Activated T-cell treated with anti-CD3 and anti-CD28 coated beads for 1 hour (primary cell): ENCODE data around the gene TSPAN15.
"Not testable (repeated sequence)": the region's sequence is repeated elsewhere in the genome, so short reads cannot be mapped to it uniquely, and the experiment has no call there.

Experiments used
- DNase-seq: peaks from one replicate; pipeline ENCODE4 v3.0.0-alpha.2; 2020; ENCODE audit warnings: low read depth

The TSPAN15 gene

GRCh38 chr10:69503001-69503895 lies 52.0 kb downstream of the TSPAN15 start:
- DNase-seq: no peak

- DNase-seq: no peak
Observed at GRCh38 chr10:69503896-69504265, 52.6 kb downstream of the TSPAN15 start.

- DNase-seq: no peak
Observed at GRCh38 chr10:69504576-69505250, 53.4 kb downstream of the TSPAN15 start.

GRCh38 chr10:69505636-69506318 lies 54.5 kb downstream of the TSPAN15 start:
- no peak for DNase-seq

GRCh38 chr10:69506487-69506833 lies 55.2 kb downstream of the TSPAN15 start:
- no peak for DNase-seq

GRCh38 chr10:69506834-69507713 lies 55.8 kb downstream of the TSPAN15 start:
- DNase-seq: no peak

GRCh38 chr10:69508738-69509340 lies 57.6 kb downstream of the TSPAN15 start:
- DNase-seq: no peak

- DNase-seq: no peak
Observed at GRCh38 chr10:69512901-69513300, 61.6 kb downstream of the TSPAN15 start.

- no peak for DNase-seq
Observed at GRCh38 chr10:69513617-69514016, 62.4 kb downstream of the TSPAN15 start.

GRCh38 chr10:69515699-69516259 lies 64.5 kb downstream of the TSPAN15 start:
- DNase-seq: peak; percentile 70

- no peak for DNase-seq
Observed at GRCh38 chr10:69516316-69516715, 65.1 kb downstream of the TSPAN15 start.

- no peak for DNase-seq
Observed at GRCh38 chr10:69516796-69517195, 65.5 kb downstream of the TSPAN15 start.

GRCh38 chr10:69517271-69517848 lies 66.1 kb downstream of the TSPAN15 start:
- DNase-seq: no peak

- DNase-seq: no peak
Observed at GRCh38 chr10:69527961-69528360, 76.7 kb downstream of the TSPAN15 start.

- no peak for DNase-seq
Observed at GRCh38 chr10:69533658-69534057, 82.4 kb downstream of the TSPAN15 start.

GRCh38 chr10:69536521-69536920 lies 85.3 kb downstream of the TSPAN15 start:
- DNase-seq: not testable (repeated sequence)

GRCh38 chr10:69537449-69537848 lies 86.2 kb downstream of the TSPAN15 start:
- no peak for DNase-seq

- no peak for DNase-seq
Observed at GRCh38 chr10:69538461-69538860, 87.2 kb downstream of the TSPAN15 start.

GRCh38 chr10:69541463-69541862 lies 90.2 kb downstream of the TSPAN15 start:
- no peak for DNase-seq

GRCh38 chr10:69549959-69550358 lies 98.7 kb downstream of the TSPAN15 start:
- no peak for DNase-seq

GRCh38 chr10:69552268-69552667 lies 101.0 kb downstream of the TSPAN15 start:
- DNase-seq: no peak
